ENCODE measurements around the gene ACTN4. TPM values are rescaled to one million over a fixed set of nuclear protein-coding genes. Genes with fewer than 3 reads are reported as not detected.

The ACTN4 gene
- total RNA-seq, 1 donor from 2014 or later, result 315 TPM

DNA sequence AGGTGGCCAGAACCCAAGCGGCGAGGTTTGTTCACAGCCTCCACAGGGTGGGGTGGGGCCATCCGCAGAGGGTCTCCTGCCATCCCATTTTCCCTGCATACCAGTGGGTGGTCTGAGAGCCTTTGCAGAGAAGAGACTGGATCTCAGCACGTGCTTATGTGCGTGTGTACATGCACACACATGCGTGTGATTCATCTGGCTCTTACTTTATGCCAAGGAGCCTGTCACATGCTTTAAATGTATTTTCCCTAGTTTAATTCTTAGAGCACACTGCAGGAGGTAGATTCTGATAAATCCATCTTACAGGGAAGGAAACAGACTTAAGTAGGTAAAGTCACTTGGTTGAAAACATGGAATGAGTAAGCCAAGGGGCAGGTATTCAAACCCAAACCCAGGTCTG is 49.7 kb downstream of the ACTN4 start:
- no peak for DNase-seq

DNA sequence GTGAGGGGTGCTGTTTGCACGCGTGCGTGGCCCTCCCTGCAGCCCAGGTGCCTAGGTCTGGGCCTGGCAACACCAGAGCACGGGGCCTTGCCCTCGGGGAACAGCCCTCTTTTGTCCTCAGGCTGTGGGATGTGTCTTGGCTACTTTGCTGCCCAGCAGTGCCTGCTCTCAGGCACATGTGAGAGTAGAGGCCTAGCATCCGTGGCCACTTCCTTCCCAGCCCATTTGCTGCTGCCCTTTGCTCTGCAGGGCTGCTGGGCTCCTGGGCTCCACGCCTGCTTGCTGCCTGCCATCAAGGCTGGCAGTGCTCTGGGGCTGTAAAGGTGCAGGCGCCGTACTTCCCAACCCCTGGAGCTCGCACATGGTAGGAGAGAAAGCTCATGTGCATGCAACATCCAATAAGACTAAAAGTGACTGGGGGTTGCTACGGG is 50.2 kb downstream of the ACTN4 start:
- DNase-seq, result no peak

DNA sequence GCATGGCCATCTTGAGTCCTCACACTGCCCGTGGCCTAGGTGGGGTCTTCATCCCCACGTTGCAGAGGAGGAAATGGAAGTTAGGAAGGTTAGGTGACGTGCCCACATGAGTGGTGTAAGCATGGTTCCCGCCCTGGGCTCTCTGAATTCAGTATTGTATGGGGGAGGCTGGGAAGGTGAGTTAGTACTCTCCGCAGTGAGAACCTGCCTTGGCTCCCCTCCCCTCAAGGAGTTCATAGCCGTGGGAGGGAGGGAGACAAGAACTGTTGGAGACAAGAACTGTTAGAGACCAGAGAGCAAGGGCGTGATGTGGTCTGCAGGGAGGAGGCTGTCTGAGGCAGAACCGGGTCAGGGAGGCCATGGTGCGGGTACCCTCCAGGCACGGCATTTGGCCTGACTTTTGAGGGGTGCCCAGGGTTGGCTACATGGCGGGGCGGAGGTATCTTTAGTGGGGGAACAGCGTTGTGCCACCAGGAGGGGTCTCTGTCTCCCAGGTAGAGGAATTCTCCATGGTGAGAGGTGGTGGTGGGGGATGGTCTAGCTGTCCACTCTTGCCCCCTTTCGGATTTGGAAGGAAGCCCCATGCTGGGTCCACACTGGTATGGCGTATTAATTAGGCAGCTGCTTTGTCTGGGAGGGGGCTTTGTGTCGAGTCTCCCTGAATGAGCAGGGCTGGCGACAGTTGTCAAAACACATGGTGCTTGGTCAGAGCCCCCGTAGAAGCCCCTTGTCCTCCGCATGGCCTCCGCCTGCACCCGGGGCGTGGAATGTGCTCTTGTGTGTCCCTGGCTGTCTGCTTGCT is 51.0 kb downstream of the ACTN4 start:
- DNase-seq, result no peak

DNA sequence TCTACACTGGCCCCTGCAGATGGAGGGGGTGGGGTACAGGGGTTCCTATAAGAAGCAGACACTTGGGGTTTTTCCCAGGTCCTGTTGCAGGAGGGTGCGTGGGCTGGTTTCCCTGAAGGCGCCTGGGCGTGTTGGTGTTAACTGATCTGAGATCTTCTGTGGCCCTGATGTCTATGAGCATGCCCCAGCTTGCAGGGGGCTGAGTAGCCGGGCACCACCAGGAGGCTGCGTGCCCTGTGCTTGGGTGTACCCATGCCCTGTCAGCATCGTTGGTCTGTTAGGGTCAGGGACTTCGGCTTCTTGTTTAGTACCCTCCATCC is 51.5 kb downstream of the ACTN4 start:
- DNase-seq, result no peak

DNA sequence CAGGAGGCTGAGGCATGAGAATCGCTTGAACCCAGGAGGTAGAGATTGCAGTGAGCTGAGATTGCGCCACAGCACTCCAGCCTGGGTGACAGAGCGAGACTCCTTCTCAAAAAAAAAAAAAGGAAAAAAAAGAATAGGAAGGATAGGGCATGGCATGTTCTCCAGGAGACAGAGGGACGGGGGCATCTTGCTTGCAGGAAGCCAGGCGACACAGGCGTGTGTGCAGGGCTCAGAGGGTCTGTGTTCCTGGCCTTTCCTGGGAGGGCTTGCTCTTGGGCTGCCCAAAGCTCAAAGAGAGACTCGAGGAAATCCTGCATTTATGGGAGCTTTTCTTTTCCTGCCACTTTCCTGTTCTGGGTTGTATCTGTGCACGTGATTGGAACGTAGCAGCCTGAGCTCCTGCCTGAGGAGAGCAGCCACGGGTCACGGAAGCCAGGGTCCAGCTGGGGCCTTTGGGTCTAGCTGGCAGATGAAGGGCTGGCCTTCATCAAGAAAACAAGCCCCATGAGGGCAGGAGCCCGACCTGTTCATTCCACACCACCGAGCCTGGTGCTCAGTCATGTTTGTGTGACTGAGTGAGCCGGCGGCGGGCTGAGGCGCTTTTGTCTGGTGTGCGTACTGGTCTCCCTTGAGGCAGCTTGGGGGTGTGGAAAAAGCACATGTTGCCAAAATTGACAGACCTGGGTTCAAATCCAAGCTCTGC is 52.3 kb downstream of the ACTN4 start:
- DNase-seq, result peak; percentile 46

DNA sequence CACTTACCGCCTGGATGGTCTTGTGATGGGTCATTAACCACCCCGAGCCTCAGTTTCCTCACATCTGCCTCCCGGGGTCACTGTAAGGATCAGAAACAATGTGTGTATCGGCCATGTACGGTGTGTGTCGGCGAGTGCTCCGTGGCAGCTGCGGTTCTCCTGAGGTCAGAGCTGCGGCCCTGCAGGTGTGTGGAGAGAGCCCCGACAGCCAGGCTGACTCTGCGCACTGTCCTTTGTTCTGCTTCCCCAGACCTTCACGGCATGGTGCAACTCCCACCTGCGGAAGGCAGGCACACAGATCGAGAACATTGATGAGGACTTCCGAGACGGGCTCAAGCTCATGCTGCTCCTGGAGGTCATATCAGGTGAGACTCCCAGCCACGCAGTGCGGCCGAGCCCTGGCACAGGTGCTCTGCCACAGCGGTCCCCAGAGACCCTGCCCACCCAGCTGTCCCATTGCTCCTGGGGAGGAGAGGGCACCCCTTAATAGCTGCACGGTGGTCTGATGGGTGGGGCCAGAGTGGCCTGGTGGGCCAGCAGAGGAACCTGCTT is 53.0 kb downstream of the ACTN4 start:
- no peak for DNase-seq

DNA sequence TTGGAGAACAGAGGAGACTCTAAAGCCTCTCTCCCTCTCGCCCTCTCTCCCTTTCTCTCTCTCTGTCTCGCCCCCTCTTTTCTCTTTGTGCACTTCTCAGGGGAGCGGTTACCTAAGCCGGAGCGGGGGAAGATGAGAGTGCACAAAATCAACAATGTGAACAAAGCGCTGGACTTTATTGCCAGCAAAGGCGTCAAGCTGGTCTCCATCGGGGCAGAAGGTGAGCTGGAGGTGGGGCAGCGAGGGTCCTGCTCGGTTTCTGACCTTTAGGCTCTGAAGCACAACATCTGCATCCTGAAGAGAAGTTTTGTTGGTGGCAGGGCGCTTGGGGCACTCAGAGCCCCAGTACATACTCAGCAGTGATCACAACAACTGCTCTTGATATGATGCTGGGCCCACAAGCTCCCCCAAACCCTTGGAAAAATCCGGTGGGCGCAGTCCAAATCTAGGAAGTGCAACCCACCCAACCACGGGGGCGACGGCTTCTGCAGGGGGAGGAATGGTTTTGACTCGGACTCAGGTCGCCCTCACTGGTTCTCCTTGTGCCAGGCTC is 53.5 kb downstream of the ACTN4 start:
- DNase-seq, result no peak

DNA sequence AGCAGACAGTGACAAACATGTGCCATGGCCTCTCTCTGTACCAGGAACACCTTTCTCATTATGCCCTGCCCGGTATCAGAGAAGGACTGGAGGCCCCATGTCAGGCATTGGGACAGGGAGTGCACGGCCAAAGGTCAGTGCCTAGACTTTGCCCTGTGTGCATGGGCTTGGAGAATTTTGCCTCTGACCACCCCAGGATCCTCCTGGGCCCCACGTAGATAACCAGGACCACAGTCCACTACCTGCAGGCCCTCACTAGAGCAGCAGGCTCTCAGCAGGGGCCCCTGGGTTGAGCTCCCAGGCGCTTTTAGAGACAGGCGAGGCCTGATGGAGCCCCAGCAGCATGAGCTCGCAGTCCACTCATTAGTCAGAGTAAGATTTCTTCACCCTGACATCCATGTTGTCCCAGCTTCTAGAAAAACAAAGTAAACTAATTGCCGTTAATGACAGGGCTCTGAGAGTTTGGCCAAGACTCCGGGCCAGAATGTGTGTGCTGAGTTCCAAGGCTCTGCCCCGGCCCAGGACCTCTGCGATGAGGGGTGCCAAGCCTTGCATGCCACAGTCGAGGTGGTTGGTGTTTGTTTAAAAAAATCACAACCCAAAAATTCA is 54.1 kb downstream of the ACTN4 start:
- no peak for DNase-seq

DNA sequence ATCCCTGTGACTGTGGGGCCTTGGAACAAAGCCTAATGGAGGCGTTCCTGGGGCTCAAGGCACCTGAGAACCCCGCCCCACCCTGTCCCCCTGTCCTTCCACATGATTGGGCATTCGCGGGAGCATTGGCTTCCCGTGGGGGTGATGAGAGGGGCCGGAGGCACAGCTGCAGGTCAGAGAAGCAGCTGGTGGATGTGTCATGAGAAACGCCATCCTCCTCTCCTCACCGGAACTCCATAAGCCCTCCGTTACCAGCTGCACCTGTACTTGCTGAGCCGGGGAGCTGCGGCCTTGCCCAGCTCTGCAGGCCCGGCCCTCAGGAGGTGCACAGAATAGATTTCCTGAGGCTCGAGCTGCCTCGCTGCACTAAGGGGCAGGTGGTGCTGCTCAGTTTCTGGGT is 54.8 kb downstream of the ACTN4 start:
- DNase-seq, result no peak

DNA sequence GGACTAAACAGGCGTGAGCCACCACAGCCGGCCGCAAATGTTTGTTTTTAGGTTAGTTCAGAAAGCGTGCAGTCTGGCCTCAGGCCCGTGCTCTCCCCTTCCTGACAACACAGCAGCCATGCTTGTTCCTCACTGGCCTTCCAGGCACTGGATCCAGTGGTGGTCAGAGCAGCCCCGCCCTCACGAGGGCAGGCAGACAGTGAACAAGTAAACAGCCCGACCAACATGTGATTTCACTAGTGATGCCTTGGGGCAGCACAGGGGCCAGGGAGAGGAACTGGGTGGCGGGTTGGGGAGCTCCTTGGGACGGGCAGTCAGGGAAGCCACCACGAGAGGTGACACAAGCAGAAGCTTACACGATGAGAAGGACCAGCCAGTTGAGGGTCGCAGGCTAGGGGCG is 56.1 kb downstream of the ACTN4 start:
- DNase-seq, result no peak

DNA sequence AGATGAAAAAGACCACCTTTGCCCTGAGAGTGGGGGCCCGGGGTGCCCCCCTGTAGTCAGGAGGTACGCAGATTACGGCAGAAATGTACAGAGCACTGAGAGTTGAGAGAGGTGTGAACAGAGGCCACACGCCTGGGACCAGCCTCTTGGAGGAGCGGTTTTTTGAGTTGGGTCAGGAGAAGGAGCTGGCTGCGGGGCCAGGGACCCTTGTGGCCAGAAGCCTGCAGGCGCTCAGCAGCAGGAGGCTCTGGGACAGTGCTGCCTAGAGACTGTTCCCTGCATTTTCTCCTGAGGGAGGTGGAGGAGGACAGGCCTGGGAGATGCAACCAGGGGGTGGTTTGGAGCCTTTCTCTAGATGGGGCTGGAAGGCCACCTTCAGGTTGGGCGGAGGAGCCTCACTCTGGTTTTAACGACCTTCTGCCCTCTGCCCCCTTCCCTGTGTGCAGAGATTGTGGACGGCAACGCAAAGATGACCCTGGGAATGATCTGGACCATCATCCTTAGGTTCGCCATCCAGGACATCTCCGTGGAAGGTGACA is 57.1 kb downstream of the ACTN4 start:
- no peak for DNase-seq

DNA sequence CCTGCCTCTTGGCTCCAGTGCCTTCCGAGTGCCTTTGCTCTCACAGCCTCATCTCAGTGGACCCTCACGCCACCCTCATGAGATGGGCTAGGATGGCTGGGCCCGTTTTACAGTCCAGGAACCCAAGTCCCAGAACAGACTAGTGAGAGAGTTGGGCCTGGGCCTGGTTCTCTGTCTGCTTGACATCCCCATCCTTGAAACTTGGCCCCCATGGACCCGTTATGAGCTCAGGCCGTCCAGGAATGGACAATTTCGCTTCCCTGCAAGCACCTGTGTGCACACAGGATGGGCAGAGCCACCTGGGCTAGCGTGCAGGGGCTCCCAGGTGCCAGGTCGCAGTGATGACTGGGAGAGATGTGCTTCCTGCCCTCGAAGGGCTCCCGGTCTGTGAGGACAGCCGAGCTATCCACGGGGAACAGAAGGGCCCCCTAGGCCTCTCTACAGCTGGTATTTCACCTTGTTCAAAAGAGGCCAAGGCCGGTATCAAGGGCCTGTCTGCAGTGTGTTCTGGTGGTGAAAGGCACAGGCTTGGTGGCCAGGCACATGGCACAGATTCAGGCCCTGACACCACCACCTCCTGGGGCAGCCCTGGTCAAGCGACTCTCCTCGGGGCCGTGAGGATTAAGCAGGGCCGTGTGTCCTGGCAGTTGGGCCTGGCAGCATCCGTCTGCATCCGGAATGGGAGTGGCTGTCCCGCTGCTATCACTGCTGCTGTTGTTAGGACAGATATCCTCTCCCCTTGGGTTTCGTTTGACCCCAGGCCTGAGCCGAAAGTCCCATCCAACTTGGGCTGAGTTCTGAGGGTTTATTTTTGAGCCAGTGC is 58.0 kb downstream of the ACTN4 start:
- DNase-seq, result no peak

DNA sequence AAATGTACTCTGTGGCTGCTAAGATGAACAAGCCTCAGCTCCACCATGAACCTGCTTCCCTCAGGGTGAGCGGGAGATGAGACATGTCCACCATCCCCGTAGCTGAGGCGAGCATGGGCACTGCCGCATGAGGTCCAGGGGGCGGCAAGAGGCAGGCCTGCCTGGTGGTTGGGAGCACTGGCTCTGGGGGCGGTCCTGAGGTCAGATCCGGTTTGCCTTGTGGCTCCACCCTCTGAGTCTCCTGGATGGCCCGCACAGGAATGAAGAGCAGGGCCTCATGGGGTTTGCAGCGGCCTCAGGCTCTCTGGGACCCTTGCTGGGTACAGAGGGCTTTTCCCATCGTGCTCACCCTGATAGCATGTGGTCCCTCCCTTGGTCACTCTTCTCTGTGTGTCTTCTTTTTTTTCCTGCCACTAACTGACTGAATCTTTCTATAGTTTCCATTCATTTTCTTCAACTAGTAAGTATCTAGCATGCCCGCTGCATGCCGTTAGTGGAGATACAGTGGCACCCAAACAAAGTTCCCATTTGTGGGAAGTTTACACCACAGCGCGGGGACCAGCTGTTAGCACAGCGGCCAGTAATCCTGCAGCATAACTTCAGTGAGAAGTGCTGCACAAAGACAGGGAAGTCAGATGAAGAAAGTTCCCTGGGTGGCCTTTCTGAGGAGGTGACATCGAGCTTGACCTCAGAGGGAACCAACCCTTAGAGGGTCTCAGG is 59.5 kb downstream of the ACTN4 start:
- DNase-seq, result peak; percentile 67

DNA sequence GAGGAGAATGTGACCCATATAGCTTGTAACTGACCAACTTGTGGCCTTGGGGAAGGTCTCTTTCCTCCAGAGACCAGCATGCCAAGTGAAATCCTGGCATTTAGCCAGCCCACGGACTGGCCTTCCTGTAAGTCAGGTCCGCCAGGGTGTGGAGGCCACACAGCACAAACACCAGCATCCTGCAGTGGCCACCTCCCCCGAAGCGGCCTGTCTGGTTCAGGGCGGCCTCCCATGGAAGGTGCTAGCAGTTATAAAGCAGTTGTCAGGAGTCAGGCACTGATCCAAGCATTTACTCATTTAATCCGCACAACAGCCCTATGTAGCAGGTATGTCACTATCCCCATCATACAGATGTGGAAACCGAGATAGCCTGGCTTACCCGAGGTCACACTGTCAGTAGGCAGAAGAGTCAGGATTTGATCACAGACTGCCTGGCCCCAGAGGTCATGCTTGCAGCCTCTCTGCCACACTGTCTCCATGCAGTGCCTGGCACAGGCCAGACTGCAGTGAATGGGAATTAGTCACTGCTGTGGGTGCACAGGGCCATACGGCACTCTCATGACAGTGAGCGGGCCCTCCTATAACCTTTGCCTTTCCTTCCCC is 60.2 kb downstream of the ACTN4 start:
- peak; percentile 94 for DNase-seq

DNA sequence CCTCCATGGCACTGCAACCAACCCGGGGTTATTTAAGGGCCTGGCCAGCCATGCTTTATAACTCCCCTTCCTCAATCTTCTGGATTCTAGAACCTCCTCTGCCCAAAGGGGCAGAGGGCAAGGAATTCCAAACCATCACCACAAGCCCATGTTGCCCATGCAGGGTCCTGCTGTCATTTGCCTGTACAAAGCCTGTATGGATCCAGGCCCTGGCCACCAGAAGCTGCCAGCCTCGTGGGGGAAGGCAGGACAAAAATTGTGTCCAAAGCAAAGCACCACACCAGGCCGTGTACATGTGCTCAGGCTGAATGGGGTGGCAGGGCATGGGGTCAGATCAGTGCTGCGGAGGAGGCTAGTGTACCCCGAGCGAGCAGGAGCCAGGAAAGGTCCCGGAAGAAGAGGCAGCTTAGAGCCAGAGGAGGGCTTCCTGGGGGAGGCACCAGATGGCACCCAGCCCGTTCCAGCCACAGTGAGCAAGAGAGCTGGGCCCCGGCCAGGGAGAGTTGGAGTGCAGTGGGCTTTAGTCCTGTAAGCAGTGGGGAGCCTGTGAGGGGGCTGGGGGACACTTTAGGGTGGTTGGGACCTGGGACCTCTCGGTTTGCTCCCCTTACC is 61.1 kb downstream of the ACTN4 start:
- DNase-seq, result no peak

DNA sequence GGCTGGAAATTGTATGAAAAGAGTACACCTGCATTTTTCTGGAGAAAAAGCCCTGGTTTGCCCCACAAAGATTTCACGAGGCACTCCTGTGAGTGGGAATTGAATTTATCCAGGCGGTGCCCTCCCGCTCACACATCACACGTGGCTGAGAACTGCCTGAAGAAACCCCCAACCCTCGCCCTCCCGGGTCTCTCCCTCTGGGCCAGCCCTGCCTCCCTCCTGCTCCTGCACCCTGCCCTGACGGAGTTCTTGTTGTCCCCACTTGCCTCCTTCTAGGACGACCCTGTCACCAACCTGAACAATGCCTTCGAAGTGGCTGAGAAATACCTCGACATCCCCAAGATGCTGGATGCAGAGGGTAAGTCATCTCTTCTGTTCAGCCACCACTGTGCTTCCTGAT is 61.7 kb downstream of the ACTN4 start:
- no peak for DNase-seq

DNA sequence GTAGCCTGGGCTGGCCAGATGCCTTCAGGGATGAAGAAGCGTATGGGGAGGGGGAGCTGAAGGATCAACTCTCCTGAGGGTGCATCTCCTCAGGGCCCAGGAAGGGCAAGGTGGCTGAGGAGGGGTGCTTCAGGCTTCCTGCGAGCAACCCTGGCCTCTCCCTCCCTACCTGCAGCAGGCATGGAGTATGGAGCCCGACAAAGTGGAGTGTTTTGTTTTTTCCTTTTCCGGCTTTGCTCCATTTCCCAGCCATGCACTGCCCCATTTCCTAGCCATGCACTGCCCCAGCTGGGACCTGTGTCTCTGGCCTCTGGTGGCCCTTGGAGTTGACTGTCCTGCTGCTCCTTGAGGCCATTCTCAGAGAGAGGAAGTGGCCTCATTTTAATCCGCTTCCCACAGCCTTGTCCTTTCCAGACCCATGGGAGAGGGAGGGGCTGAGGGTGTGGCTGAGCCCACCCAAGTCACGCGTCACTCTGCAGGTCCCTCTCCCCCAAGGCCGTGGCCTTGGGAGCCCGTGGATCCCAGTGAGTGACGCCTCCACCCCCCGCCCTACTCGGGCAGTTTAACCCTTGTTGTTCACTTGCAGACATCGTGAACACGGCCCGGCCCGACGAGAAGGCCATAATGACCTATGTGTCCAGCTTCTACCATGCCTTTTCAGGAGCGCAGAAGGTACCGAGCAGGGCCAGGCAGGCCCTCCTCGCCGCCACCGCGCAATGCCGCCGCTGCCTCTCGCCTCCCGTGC is 62.4 kb downstream of the ACTN4 start:
- no peak for DNase-seq

DNA sequence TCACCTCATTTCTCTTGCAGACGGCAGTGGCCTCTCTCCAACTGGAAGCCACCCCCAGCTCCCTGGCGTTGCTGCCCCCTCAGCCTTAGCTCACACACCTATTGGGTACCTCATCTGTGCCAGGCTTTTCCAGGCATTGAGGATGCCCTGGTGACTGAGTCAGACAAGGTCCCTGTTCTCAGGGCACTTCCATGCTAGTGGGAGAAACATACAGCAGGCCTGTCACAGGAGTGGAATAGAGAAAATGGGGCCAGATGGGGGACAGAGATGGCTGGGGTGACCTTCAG is 62.9 kb downstream of the ACTN4 start:
- DNase-seq, result no peak

DNA sequence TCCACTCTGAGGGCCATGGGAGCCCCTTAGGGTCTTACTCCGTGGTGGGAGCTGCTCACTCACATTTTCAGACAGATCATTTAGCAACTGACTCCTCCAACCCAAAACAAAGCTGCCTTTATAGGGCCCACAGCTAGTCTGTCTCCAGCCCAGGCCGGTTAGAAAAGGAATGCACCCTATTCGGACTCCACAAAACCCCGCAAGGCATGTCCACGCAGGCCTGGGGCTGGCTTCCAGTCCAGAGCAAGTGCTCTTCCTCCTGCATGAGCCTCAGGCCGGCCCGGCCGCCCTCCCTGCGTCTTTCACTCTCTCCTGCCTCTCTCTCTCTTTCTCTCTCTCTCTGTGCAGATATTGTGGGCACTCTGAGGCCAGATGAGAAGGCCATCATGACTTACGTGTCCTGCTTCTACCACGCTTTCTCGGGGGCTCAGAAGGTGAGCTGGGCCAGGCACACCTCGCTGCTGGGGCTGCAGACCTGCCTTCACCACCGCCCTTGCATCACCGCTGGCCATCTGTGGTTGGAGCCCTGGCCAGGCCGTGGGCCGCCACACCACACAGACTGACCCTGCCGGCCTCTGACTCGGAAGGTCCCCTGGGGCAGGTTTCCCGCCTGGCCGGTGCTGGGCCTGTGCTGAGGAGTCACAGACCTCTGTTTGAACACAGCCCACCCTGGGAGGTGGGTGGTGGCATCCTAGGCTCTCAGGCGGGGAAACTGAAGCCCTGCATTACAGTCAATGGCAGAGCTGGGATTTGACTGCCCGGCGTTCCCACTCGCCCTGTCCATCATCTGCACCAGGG is 63.7 kb downstream of the ACTN4 start:
- DNase-seq, result no peak

Measured in dermis blood vessel endothelial cell (primary cell).